Measurements from ENCODE around the gene TMTC2. TPM values are rescaled to one million over a fixed set of nuclear protein-coding genes. Genes with fewer than 3 reads are reported as not detected.
"Not testable (repeated sequence)": the region's sequence is repeated elsewhere in the genome, so short reads cannot be mapped to it uniquely, and the experiment has no call there.

Gene TMTC2
- total RNA-seq, 1 donor from 2014 or later: 22.9 TPM

GRCh38 chr12:82793751-82794281 lies 107.1 kb downstream of the TMTC2 start:
- DNase-seq: no peak

DNA sequence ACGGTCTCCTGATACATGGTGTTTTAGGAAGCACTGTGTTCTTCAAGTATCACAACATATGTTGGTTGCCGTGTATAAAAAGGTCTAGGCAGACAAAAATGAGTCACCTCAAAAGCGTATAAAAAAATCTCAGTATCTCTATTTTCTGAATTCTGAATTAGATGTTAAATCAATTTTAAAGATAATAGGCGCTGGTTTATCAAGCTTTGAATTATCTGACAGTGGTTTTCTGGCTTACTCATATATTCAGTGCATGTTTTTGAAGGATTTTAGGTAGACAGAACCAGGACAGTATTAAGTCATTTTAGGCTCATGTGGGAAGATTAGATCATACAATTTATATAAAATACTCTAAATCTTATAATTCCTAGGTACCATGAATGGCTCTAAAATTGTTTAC lies 110.8 kb downstream of the TMTC2 start:
- no peak for DNase-seq

GRCh38 chr12:82800185-82800584 lies 113.5 kb downstream of the TMTC2 start:
- DNase-seq: no peak

DNA sequence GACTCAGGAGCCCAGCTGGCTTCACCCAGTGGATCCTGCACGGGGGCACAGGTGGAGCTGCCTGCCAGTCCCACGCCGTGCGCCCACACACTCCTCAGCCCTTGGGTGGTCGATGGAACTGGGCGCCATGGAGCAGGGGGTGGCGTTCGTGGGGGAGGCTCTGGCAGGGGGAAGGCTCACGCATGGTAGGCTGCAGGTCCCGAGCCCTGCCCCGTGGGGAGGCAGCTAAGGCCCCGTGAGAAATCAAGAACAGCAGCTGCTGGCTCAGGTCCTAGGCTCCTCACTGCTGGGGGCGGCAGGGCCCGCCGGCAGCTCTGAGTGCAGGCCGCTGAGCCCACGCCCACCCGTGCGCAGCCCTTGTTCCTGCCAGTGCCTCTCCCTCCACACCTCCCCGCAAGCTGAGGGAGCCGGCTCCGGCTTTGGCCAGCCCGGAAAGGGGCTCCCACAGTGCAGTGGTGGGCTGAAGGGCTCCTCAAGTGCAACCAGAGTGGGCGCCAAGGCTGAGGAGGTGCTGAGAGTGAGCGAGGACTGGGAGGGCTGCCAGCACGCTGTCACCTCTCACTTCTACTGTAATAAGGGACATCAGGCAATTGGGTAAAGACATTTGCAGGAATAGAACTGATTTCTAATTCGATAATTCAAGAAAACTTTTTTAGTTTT lies 115.4 kb downstream of the TMTC2 start:
- DNase-seq: no peak

GRCh38 chr12:82803201-82803600 lies 116.5 kb downstream of the TMTC2 start:
- no peak for DNase-seq

DNA sequence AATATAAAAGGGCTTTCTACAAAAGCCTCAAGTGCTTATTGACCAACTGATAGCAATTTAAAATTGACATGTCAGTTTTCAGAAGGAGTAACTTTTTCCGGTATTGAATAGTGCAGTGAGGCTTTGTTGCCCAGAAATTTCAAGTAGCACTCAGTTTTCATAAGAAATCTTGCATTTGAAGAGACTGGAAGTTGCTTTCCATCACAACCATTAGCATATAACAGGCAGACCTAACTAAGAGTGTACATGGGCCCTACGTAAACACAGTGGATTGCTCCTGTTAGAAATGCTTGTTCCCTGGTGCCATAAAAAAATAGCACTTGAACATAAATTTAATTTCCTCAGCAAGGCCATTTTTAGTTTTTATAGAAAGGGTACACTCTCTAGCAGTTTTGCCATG lies 117.9 kb downstream of the TMTC2 start:
- DNase-seq: no peak

GRCh38 chr12:82805004-82805403 lies 118.3 kb downstream of the TMTC2 start:
- DNase-seq: not testable (repeated sequence)

- no peak for DNase-seq
Measured at GRCh38 chr12:82805812-82806497, 119.2 kb downstream of the TMTC2 start.

- DNase-seq: no peak
Measured at GRCh38 chr12:82807132-82807737, 120.5 kb downstream of the TMTC2 start.

DNA sequence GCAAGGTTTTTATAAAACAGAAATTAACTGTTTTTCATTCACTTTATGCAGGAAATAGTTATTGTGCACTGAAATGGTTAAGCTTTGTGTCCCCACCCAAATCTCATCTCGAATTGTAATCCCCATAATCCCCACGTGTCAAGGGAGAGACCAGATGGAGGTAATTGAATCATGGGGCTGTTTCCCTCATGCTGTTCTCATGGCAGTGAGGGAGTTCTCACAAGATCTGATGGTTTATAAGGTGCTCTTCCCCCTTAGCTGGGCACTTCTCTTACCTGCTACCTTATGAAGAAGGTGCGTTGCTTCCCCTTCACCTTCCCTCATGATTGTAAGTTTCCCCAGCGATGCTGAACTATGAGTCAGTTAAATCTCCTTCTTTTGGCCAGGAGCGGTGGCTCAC lies 123.9 kb downstream of the TMTC2 start:
- no peak for DNase-seq

- no peak for DNase-seq
Measured at GRCh38 chr12:82817368-82817767, 130.7 kb downstream of the TMTC2 start.

DNA sequence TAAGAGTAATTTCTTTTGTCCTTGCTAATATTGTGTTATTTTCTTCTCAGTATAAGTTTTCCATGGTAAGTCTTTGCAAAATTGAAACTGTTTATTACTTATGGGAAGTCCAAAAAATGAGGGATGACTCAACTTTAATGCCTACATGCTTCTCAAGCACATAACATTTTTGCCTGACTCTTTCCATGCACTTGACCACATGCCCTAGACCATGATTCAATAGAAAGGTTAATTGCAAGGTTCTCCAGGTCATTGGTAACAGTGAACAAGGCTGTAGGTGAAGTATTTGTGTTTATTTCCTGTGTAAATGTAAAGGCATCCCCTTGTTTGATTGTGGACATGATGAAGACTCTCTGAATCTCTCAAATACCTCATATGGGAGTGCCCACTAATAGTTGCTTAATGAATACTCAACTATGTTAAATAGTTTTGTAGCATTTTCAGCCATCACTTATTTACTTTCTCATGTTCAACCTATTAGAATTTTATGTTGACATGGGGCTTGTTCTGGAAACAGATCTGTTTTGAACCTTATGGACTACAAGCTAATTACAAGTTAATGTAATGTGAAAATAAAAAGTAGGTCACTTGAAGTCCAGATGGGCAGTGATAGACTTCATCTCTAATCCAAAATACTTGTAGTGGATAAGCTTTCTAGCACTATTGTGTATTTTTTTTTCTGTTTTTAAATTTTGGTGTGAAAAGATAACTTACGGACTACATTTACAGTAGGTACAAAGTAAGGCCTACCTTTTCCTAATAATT lies 131.7 kb downstream of the TMTC2 start:
- no peak for DNase-seq

DNA sequence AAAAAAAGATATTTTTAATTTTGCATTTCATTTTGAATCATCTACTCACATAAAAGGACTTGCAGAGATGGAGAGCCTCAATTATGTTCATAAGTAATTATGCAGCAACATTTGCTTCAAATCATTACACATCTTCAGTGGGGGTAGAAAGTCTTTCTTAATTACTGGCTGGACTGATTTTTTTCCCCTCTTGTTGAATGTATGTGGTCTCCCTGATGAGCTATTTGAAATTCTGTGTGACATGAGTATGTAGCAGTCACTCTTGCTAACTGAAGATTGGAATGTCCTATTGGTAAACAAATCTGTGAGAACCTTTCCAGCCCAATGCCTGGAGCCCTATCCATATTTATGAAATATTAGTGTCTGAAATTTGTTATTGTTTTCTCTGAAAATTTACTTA lies 139.8 kb downstream of the TMTC2 start:
- DNase-seq: no peak

DNA sequence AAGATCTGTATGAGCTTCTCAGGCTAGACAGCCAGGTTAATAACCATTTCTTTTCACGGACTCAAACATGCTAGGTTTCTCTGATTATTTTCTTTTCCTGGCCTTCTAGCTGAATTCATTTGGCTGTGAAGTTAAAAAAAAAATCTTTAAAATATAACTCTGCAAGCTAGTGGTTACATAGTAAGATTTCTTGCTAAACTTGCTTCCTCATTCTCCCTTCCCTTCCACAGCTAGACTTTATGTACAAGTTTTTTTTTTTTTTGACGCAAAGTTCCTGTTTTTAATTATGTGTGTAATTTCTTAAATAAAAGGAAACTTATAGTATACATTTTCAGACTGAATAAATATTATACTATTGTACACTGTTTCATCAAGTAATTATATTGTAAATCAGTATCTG lies 145.4 kb downstream of the TMTC2 start:
- no peak for DNase-seq

DNA sequence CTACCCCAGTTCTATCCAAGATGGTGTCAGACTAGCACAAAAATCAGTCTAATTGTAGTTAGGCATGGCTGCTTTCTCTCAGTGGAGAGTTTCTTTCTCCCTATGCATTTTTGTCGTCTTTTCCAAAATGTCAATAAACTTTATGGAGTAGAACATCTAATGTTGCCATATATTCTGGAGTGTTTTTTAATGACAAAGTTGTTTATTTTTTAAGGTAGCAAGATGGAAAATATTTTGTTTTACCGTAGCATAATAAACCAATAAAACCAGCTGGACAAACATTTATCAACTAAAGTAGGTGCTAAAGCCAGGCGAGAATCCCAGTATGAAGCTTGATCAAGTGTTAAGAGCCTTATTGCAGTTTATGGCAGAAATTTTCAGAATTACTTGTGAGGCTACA lies 146.3 kb downstream of the TMTC2 start:
- DNase-seq: no peak

DNA sequence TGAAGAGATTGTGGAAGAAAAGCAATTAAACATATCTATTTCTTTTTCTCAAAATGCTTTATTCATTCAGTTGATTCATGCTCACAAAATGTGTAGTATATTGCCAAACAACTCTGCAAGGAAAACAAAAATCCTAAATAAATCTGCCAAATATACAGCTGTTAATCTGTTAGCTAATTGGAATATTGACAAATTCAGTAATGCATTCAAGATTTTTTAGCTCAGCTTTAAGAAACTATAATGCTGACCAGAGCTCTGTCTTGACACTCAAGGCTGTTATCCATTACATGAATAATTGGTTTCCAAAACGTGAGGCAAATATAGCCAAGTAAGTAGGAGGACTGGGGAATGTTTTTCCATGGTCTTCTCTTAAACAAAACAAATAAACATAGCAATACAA lies 146.8 kb downstream of the TMTC2 start:
- DNase-seq: no peak

DNA sequence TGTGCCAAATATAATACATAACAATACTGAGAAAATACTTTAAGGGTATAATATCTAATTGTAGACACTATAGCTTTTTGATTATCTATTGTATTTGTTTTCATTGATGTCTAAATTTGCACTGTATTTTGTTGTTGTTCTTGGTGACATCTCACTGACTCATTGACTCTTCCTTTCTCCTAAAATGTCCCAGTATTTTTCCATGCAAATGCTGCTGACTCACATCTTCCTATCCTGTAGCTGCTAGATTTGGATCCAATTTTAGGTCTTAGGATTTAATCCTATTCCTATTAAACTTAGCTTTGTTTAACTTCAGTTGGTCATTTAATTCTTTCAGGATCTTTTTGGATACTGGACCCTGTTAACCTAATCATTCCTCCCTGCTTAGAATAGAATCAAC lies 148.5 kb downstream of the TMTC2 start:
- no peak for DNase-seq

- DNase-seq: no peak
Measured at GRCh38 chr12:82838131-82838551, 151.4 kb downstream of the TMTC2 start.

- no peak for DNase-seq
Measured at GRCh38 chr12:82838827-82839226, 152.1 kb downstream of the TMTC2 start.

- no peak for DNase-seq
Measured at GRCh38 chr12:82839796-82840195, 153.1 kb downstream of the TMTC2 start.

GRCh38 chr12:82841487-82841904 lies 154.8 kb downstream of the TMTC2 start:
- no peak for DNase-seq

GRCh38 chr12:82842480-82842879 lies 155.8 kb downstream of the TMTC2 start:
- DNase-seq: no peak

- DNase-seq: not testable (repeated sequence)
Measured at GRCh38 chr12:82845076-82845475, 158.4 kb downstream of the TMTC2 start.
